B cell (primary cell): ENCODE results near the gene DNAI2. TPM values are rescaled to one million over a fixed set of nuclear protein-coding genes. Genes with fewer than 3 reads are reported as not detected.

Source experiments
- ATAC-seq: fragments of 200-7000 bp; cut with Tn5 transposase; one replicate; pipeline ENCODE4 v1.10.0; 2021; ENCODE audit warnings: low read depth, mild to moderate bottlenecking, moderate number of reproducible peaks, moderate library complexity
- CTCF ChIA-PET: fragments of 350-600 bp; sonication (Branson Sonifier 250); formaldehyde crosslinking; loops from one replicate; lab custom pipeline; 2021; ENCODE audit warnings: antibody characterized with exemption, inconsistent platforms; lab: Charles Lee
- POLR2A ChIA-PET: fragments of 350-600 bp; sonication (Branson Sonifier 250); formaldehyde crosslinking; loops from one replicate; lab custom pipeline; 2021; ENCODE audit warnings: antibody characterized with exemption; lab: Charles Lee
- DNase-seq: peaks from one replicate; pipeline ENCODE4 v3.0.0; 2013
- H2AFZ ChIP-seq: 2 replicates; pipeline ENCODE4 v1.6.1; 2012; ENCODE audit warnings: mild to moderate bottlenecking, low read depth, low read length; ENCODE audit not compliant: insufficient read depth, poor library complexity, severe bottlenecking
- H3K27ac ChIP-seq, 2 donors: 1 replicate in 1 of 2; 2 replicates in 1 of 2; pipeline ENCODE4 v1.5.1; 2012 to 2013; ENCODE audit warnings: low read length in 2 of 2, mild to moderate bottlenecking in 2 of 2, moderate library complexity in 1 of 2
- H3K27me3 ChIP-seq, 4 experiments: fragments of 200-600 bp in 1 of 4; sonication (generic) in 1 of 4; replicated peaks in 1 of 4; 1 replicate in 2 of 4; 2 replicates in 2 of 4; pipeline versions ENCODE4 v1.6.1 to v1.7.0; 2013 to 2016; ENCODE audit warnings: low read length in 3 of 4, mild to moderate bottlenecking in 2 of 4, mixed read lengths in 1 of 4, moderate library complexity in 1 of 4; ENCODE audit not compliant: insufficient read depth in 4 of 4, control insufficient read depth in 3 of 4; ENCODE audit errors: control extremely low read depth in 1 of 4
- H3K36me3 ChIP-seq, 2 experiments: replicated peaks in 1 of 2; 1 replicate in 1 of 2; 2 replicates in 1 of 2; pipeline versions ENCODE4 v1.6.1 to v1.7.1; 2013; ENCODE audit warnings: low read length in 1 of 2; ENCODE audit not compliant: insufficient read depth in 2 of 2, control insufficient read depth in 1 of 2; ENCODE audit errors: control extremely low read depth in 1 of 2, extremely low read depth in 1 of 2
- H3K4me1 ChIP-seq, 2 donors: fragments of 200-600 bp in 1 of 2; sonication (generic) in 1 of 2; 1 replicate in 1 of 2; 2 replicates in 1 of 2; pipeline versions ENCODE4 v1.5.1 to v1.6.1; 2013 to 2017; ENCODE audit warnings: low read length in 2 of 2; ENCODE audit not compliant: control insufficient read depth in 2 of 2, insufficient read depth in 2 of 2
- H3K4me2 ChIP-seq: replicated peaks from 2 replicates; pipeline ENCODE3; 2012; ENCODE audit warnings: mild to moderate bottlenecking, low read depth, low read length; ENCODE audit not compliant: poor library complexity, severe bottlenecking
- H3K4me3 ChIP-seq, 5 experiments: fragments of 200-600 bp in 1 of 5; sonication (generic) in 1 of 5; 1 replicate in 3 of 5; 2 replicates in 2 of 5; pipeline versions ENCODE4 v1.5.1 to v1.7.0; 2011 to 2016; ENCODE audit warnings: low read length in 4 of 5, mild to moderate bottlenecking in 4 of 5, low read depth in 2 of 5, control low read depth in 1 of 5, moderate library complexity in 1 of 5; ENCODE audit not compliant: insufficient read depth in 1 of 5; ENCODE audit errors: control extremely low read depth in 1 of 5, extremely low read depth in 1 of 5
- H3K79me2 ChIP-seq: fragments of 200-600 bp; sonication (generic); one replicate; pipeline ENCODE4 v1.6.0; 2016; ENCODE audit warnings: low read length; ENCODE audit not compliant: control insufficient read depth, insufficient read depth
- H3K9ac ChIP-seq: fragments of 200-600 bp; sonication (generic); 2 replicates; pipeline ENCODE4 v1.6.1; 2017; ENCODE audit warnings: mild to moderate bottlenecking, low read length, moderate library complexity
- H3K9me3 ChIP-seq, 3 donors: one replicate each; pipeline versions ENCODE4 v1.6.1 to v1.7.1; 2013; ENCODE audit warnings: low read length in 2 of 3; ENCODE audit not compliant: control insufficient read depth in 2 of 3, insufficient read depth in 1 of 3; ENCODE audit errors: control extremely low read depth in 1 of 3
- H4K20me1 ChIP-seq: 2 replicates; pipeline ENCODE4 v1.6.0; 2012; ENCODE audit warnings: mild to moderate bottlenecking, low read length; ENCODE audit not compliant: insufficient read depth, control insufficient read depth, poor library complexity, severe bottlenecking
- H3K27ac Mint-ChIP-seq: one replicate; pipeline ENCODE4 v1.8.0; 2021; ENCODE audit warnings: mixed read lengths
- H3K27me3 Mint-ChIP-seq: one replicate; pipeline ENCODE4 v1.8.0; 2021; ENCODE audit warnings: mixed read lengths
- H3K4me1 Mint-ChIP-seq: one replicate; pipeline ENCODE4 v1.8.0; 2021; ENCODE audit warnings: mixed read lengths
- H3K4me3 Mint-ChIP-seq: one replicate; pipeline ENCODE4 v1.8.0; 2021; ENCODE audit warnings: mixed read lengths
- H3K9me3 Mint-ChIP-seq: one replicate; pipeline ENCODE4 v1.8.0; 2022; ENCODE audit warnings: mixed read lengths; ENCODE audit not compliant: insufficient read depth
- EZH2 ChIP-seq: IDR thresholded peaks from 2 replicates; pipeline ENCODE4 v1.6.1; 2012; ENCODE audit warnings: borderline replicate concordance, low read depth, mild to moderate bottlenecking, moderate library complexity, low read length; ENCODE audit not compliant: insufficient read depth, poor library complexity, severe bottlenecking
- WGBS: methylation state at CpG from one replicate; pipeline ENCODE4 v1.1.5; 2013; ENCODE audit warnings: missing lambda C conversion rate; ENCODE audit not compliant: insufficient coverage; 5-methylcytosine and 5-hydroxymethylcytosine counted together
- intact Hi-C: fragments of 100-400 bp; cut with micrococcal nuclease; formaldehyde crosslinking; loops from one replicate; pipeline ENCODE4 v1.10.0; 2022
- polyA plus RNA-seq: library from polyadenylated mRNA; depleted of rRNA; stranded (reverse); fragments of >200 nt; gene quantifications from 2 replicates; pipeline ENCODE4 v1.2.3, GENCODE V29; 2012
- total RNA-seq, 2 donors: library from RNA; stranded (reverse); fragments of 120-200 nt in 1 of 2; gene quantifications; 1 replicate in 1 of 2; 2 replicates in 1 of 2; pipeline versions ENCODE4 v1.2.3 to v1.2.4, GENCODE V29; 2013 to 2022
- TF ChIP-seq, protein P1 (sequence below): fragments of 200-600 bp; IDR thresholded peaks from one replicate; pipeline ENCODE4 v1.8.0; 2022; ENCODE audit warnings: antibody characterized with exemption, mild to moderate bottlenecking

DNAI2 gene
- total and polyA plus RNA-seq, 2 donors (not counting 1 experiment from before 2014, with no cell fraction given): not detected

GRCh38 chr17:74271281-74271680 is 2.8 kb upstream of the DNAI2 start:
- Mint-ChIP-seq H3K9me3 (no peaks in the 10 kb centered on the region), H3K4me1 (peaks cover 13% of the 10 kb centered on the region), H3K4me3 (no peak overlapping the region), H3K27ac (no peak overlapping the region), H3K27me3 (peaks cover 56% of the 10 kb centered on the region)
- no peak overlapping the region for H3K4me3 ChIP-seq
- ChIA-PET POLR2A (interaction anchor here (0.6 kb wide), 1 partner anchor 692 kb away, joined by 3 read pairs; no protein-coding TSS in a partner anchor), CTCF (no interaction called here)
- 94% methylated on average over 2 of the region's 3 CpGs for WGBS
- no peak overlapping the region for H3K27ac ChIP-seq
- ATAC-seq (no peak), DNase-seq (no peak)
- no peaks in the 10 kb centered on the region for H3K79me2 ChIP-seq
- H2AFZ ChIP-seq: no peak overlapping the region
- H4K20me1 ChIP-seq: no peaks in the 10 kb centered on the region
- H3K9me3 ChIP-seq: no peaks in the 10 kb centered on the region
- H3K4me1 ChIP-seq: peaks cover 12 to 14% of the 10 kb centered on the region in 2 donors
- no peak overlapping the region for H3K4me2 ChIP-seq
- intact Hi-C loops: no loop called here
- H3K36me3 ChIP-seq: no peaks in the 10 kb centered on the region
- TF ChIP-seq EZH2: no peak
- TF ChIP-seq, protein P1, sequence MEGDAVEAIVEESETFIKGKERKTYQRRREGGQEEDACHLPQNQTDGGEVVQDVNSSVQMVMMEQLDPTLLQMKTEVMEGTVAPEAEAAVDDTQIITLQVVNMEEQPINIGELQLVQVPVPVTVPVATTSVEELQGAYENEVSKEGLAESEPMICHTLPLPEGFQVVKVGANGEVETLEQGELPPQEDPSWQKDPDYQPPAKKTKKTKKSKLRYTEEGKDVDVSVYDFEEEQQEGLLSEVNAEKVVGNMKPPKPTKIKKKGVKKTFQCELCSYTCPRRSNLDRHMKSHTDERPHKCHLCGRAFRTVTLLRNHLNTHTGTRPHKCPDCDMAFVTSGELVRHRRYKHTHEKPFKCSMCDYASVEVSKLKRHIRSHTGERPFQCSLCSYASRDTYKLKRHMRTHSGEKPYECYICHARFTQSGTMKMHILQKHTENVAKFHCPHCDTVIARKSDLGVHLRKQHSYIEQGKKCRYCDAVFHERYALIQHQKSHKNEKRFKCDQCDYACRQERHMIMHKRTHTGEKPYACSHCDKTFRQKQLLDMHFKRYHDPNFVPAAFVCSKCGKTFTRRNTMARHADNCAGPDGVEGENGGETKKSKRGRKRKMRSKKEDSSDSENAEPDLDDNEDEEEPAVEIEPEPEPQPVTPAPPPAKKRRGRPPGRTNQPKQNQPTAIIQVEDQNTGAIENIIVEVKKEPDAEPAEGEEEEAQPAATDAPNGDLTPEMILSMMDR: no peak
- H3K9ac ChIP-seq: no peak overlapping the region
- peaks cover 0 to 14% (median 0%) of the 10 kb centered on the region in 4 experiments for H3K27me3 ChIP-seq

DNA sequence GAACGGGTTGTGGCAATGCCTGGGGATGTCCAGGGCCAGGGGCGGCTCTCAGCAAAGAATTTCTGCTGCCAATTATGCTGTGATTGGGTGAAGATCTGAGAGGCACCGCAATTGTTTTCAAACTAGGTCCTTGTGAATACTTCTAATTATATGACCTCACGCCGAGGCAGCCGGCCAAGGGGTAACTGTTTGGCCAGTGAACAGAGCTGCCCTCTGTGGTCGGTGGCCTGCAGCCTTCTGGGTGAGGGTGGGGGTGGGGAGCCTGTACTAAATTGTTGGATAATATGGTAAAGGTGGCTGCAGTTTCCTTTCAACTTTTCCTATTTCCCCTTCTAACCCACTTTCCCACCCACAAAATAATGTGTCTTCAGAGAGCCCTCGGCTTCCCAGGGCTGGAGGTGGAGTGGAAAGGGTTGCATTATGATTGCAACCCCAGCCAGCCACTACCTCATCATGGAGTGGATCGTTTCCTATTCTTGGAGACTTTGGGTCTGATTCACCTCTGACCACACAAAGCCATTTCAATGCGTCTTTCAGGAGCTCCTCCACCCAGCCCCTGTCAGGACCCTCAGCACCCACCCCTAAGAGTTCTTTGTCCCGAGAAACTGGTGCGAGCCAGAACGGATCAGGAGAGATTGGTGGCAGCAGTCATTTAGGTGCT is 2.0 kb upstream of the DNAI2 start:
- H3K27ac ChIP-seq: no peak overlapping the region
- ChIA-PET POLR2A (no interaction called here), CTCF (no interaction called here)
- no peak overlapping the region for H2AFZ ChIP-seq
- H3K9me3 ChIP-seq: no peaks in the 10 kb centered on the region
- Mint-ChIP-seq H3K4me1 (peaks cover 13% of the 10 kb centered on the region), H3K9me3 (no peaks in the 10 kb centered on the region), H3K4me3 (no peak overlapping the region), H3K27me3 (peaks cover 57% of the 10 kb centered on the region), H3K27ac (no peak overlapping the region)
- no peaks in the 10 kb centered on the region for H4K20me1 ChIP-seq
- no peaks in the 10 kb centered on the region for H3K36me3 ChIP-seq
- TF ChIP-seq EZH2: no peak
- TF ChIP-seq, protein P1: no peak
- DNase-seq: no peak
- no peaks in the 10 kb centered on the region for H3K79me2 ChIP-seq
- no peak overlapping the region for H3K4me3 ChIP-seq
- intact Hi-C loops: no loop called here
- H3K4me2 ChIP-seq: no peak overlapping the region
- peaks cover 0 to 14% (median 0%) of the 10 kb centered on the region in 4 experiments for H3K27me3 ChIP-seq
- H3K9ac ChIP-seq: no peak overlapping the region
- 98% methylated on average over 5 of the region's 13 CpGs for WGBS
- H3K4me1 ChIP-seq: peaks cover 12 to 14% of the 10 kb centered on the region in 2 donors
- no peak for ATAC-seq
